ENCODE data around the gene PASK.

PASK gene

GRCh38 chr2:241125626-241126025, 23.6 kb downstream of the PASK start:
- no peak for DNase-seq (ENCODE audit: low spot score)

- DNase-seq (ENCODE audit: low spot score), result peak; percentile 54
Measured at GRCh38 chr2:241123816-241124536, 25.3 kb downstream of the PASK start.

GRCh38 chr2:241122376-241123002, 26.8 kb downstream of the PASK start:
- no peak for DNase-seq (ENCODE audit: low spot score)

- DNase-seq (ENCODE audit: low spot score), result no peak
Measured at GRCh38 chr2:241121008-241121407, 28.3 kb downstream of the PASK start.

GRCh38 chr2:241120440-241120839, 28.8 kb downstream of the PASK start:
- no peak for DNase-seq (ENCODE audit: low spot score)

GRCh38 chr2:241118737-241119505, 30.4 kb downstream of the PASK start:
- no peak for DNase-seq (ENCODE audit: low spot score)

- no peak for DNase-seq (ENCODE audit: low spot score)
Measured at GRCh38 chr2:241116606-241117560, 32.4 kb downstream of the PASK start.

GRCh38 chr2:241115361-241115760, 33.9 kb downstream of the PASK start:
- DNase-seq (ENCODE audit: low spot score), result no peak

- DNase-seq (ENCODE audit: low spot score), result no peak
Measured at GRCh38 chr2:241114836-241115235, 34.4 kb downstream of the PASK start.

GRCh38 chr2:241112592-241112991, 36.7 kb downstream of the PASK start:
- peak; percentile 49 for DNase-seq (ENCODE audit: low spot score)

GRCh38 chr2:241112046-241112445, 37.2 kb downstream of the PASK start:
- no peak for DNase-seq (ENCODE audit: low spot score)

GRCh38 chr2:241111440-241111805, 37.8 kb downstream of the PASK start:
- DNase-seq (ENCODE audit: low spot score), result peak; percentile 28

- DNase-seq (ENCODE audit: low spot score), result no peak
Measured at GRCh38 chr2:241110607-241111439, 38.4 kb downstream of the PASK start.

- no peak for DNase-seq (ENCODE audit: low spot score)
Measured at GRCh38 chr2:241110089-241110606, 39.1 kb downstream of the PASK start.

GRCh38 chr2:241109210-241110088, 39.8 kb downstream of the PASK start:
- DNase-seq (ENCODE audit: low spot score), result peak; percentile 24

GRCh38 chr2:241108271-241109209, 40.7 kb downstream of the PASK start:
- peak; percentile 58 for DNase-seq (ENCODE audit: low spot score)

GRCh38 chr2:241107031-241107783, 42.1 kb downstream of the PASK start:
- DNase-seq (ENCODE audit: low spot score), result no peak

- no peak for DNase-seq (ENCODE audit: low spot score)
Measured at GRCh38 chr2:241105641-241106040, 43.6 kb downstream of the PASK start.
